SK-N-SH treated with all-trans-retinoic acid at 6 μM for 48 hours (cell line): Measurements from ENCODE around the gene PRX.

Source experiments
- RARB ChIP-seq: fragments of 250-450 bp; sonication (Bioruptor Pico); IDR thresholded peaks from 2 replicates; pipeline ENCODE4 v1.8.0; 2021; ENCODE audit warnings: mild to moderate bottlenecking, moderate library complexity
- TCF4 ChIP-seq: fragments of 250-450 bp; sonication (Bioruptor Pico); IDR thresholded peaks from 2 replicates; pipeline ENCODE4 v1.8.0; 2021; ENCODE audit warnings: mild to moderate bottlenecking, moderate library complexity, borderline replicate concordance
- ZFP3 ChIP-seq: fragments of 250-450 bp; sonication (Bioruptor Pico); IDR thresholded peaks from 2 replicates; pipeline ENCODE4 v1.5.0; 2020; ENCODE audit warnings: mild to moderate bottlenecking, moderate library complexity
- ZFP30 ChIP-seq: fragments of 450-650 bp; formaldehyde crosslinking; IDR thresholded peaks from 2 replicates; pipeline ENCODE4 v1.5.0; 2022; ENCODE audit warnings: mild to moderate bottlenecking, moderate library complexity

DNA sequence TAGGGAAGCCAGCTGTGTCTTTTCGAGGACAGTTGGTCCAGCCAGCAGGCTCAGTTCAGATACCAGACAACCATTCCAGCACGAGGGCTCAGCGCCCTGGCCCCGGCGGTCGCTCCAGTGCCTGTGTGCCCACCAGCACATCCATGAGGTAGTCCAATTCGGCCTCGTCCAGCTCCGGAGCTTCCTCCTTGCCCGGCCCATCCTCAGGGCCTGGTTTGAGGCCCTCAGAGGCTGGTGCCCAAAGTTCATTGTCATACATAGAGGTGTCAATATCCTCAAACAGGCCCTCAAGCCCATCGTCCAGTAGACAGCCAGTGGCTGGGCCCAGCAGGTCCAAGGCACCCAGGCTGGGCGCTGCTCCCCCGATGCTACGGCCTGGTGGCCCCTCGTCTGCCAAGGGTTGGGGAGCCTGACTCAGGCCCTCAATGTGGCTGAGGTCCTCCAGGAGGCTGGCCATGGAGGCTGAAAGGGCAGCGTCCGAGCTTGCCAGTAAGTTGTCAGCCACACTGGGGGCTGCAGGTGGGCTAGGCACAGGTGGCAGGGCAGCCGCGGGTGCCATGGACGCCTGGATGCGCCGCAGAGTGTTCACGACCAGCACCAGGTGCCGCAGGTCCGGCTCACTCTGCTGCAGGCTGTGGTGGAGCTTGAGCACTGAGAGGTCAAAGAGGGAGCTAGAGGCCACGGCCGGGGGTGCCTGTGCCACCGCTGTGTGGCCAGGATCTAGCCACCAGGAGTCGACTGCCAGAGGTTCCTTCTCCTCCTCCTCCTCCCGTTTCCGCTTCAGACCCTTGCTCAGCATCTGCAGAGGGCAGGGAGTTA is 9.8 kb upstream of the PRX start:
- no peak for TF ChIP-seq TCF4 (CRISPR knock-in tag)
- no peak for TF ChIP-seq ZFP30 (CRISPR knock-in tag)
- TF ChIP-seq ZFP3 (CRISPR knock-in tag) = no peak
- TF ChIP-seq RARB = no peak
